Breast epithelium (tissue), 3 donors: ENCODE measurements around the gene KIF17.

Experiments used
- POLR2A ChIP-seq: fragments of 450-650 bp; IDR thresholded peaks from one replicate; pipeline ENCODE4 v1.6.1; 2016; ENCODE audit warnings: antibody characterized with exemption, mild to moderate bottlenecking, moderate library complexity
- TF ChIP-seq, protein P1 (sequence below), 3 donors: fragments of 450-650 bp; IDR thresholded peaks; one replicate each; pipeline ENCODE4 v1.5.1; 2016 to 2017; ENCODE audit warnings: antibody characterized with exemption in 3 of 3, mild to moderate bottlenecking in 3 of 3, moderate library complexity in 3 of 3

GRCh38 chr1:20636785-20637347 lies 80.9 kb downstream of the KIF17 start:
- TF ChIP-seq POLR2A: no peak
- TF ChIP-seq, protein P1, sequence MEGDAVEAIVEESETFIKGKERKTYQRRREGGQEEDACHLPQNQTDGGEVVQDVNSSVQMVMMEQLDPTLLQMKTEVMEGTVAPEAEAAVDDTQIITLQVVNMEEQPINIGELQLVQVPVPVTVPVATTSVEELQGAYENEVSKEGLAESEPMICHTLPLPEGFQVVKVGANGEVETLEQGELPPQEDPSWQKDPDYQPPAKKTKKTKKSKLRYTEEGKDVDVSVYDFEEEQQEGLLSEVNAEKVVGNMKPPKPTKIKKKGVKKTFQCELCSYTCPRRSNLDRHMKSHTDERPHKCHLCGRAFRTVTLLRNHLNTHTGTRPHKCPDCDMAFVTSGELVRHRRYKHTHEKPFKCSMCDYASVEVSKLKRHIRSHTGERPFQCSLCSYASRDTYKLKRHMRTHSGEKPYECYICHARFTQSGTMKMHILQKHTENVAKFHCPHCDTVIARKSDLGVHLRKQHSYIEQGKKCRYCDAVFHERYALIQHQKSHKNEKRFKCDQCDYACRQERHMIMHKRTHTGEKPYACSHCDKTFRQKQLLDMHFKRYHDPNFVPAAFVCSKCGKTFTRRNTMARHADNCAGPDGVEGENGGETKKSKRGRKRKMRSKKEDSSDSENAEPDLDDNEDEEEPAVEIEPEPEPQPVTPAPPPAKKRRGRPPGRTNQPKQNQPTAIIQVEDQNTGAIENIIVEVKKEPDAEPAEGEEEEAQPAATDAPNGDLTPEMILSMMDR (IDR thresholded peaks at IDR 0.05): no peak
